ENCODE data around the gene SLC49A4. TPM values are rescaled to one million over a fixed set of nuclear protein-coding genes. Genes with fewer than 3 reads are reported as not detected.

Gene SLC49A4
- total RNA-seq, 1 donor from 2014 or later, result 15.7 TPM

DNA sequence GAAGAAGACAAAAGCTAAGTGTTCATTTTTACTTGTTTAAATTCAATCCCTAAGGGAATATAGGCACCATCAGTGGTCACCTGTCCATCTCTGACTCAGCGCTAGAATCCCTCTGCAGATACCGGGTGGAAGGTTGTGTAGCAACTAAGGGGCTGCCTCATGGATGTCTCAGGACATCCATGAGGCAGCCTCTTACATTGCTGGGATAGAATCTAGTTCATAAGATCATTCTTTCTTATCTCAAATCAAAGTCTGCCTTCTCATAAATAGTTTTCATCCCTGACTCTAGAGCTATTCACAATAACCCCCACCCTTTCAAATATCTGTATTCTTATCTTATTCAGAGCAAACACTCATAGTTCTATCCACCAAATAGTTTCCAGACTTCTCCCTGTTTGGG is 39.4 kb upstream of the SLC49A4 start:
- Histone ChIP-seq H3K4me3 (no peak overlapping the region), H3K4me1 (no peaks in the 10 kb centered on the region), H3K27ac (no peak overlapping the region), H3K9me3 (no peaks in the 10 kb centered on the region), H3K36me3 (peaks cover 0 to 9% of the 10 kb centered on the region in 2 donors), H3K27me3 (no peaks in the 10 kb centered on the region)
- TF ChIP-seq CTCF (IDR thresholded peaks at IDR 0.05) (no peak), POLR2AphosphoS5 (IDR thresholded peaks at IDR 0.05; ENCODE audit: insufficient read depth in 1 of 2, low read depth in 1 of 2) (no peak), POLR2A (IDR thresholded peaks at IDR 0.05) (no peak)
- no peak for DNase-seq (ENCODE audit: extremely low spot score in 2 of 2)
- intact Hi-C loops (cut with DNase I), result no loop called here

DNA sequence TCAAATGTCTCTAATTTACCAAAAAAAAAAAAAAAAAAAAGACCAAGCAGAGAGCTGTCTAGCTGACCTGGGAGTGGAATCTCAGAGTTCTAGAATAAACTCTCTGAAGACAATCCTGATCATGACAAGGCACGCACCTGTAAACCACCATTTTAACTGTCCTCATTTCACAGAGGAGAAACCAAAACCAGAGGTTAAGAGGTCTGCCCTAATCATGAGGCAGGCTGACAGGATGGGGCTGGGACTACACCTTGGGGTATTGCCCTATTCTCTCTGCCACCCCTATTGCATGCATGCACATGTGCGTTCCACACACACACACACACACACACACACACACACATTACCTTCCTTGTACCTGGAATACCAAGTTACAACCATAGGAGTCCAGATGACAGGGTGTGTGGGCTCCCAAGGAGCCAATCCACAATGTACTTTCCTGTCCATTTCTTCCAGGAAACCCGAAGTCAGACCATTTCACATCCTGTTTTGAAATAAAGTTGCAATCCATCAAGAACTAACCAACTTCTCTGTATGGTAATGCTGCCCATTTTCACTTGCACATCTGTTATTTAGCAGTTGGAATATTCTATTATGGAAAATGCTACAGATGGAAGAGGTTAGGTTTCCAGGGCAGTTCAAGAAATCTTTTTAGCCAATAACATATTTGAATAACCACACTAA is 35.9 kb upstream of the SLC49A4 start:
- no peak overlapping the region for H3K27ac ChIP-seq

GRCh38 chr3:122760453-122761271 is 34.2 kb upstream of the SLC49A4 start:
- TF ChIP-seq POLR2A (IDR thresholded peaks at IDR 0.05) (no peak), POLR2AphosphoS5 (IDR thresholded peaks at IDR 0.05; ENCODE audit: insufficient read depth in 1 of 2, low read depth in 1 of 2) (no peak), CTCF (IDR thresholded peaks at IDR 0.05) (no peak)
- intact Hi-C loops (cut with DNase I), result no loop called here
- no peak overlapping the region for H3K27ac ChIP-seq
- H3K9me3 ChIP-seq, result no peaks in the 10 kb centered on the region
- no peaks in the 10 kb centered on the region for H3K27me3 ChIP-seq
- H3K4me3 ChIP-seq, result no peak overlapping the region
- no peak for DNase-seq (ENCODE audit: extremely low spot score in 2 of 2)
- H3K4me1 ChIP-seq, result no peaks in the 10 kb centered on the region
- no peaks in the 10 kb centered on the region for H3K36me3 ChIP-seq

More for the DNA sequence above, 35.9 kb upstream of the SLC49A4 start:
- intact Hi-C loops (cut with DNase I), result no loop called here
- H3K9me3 ChIP-seq, result no peaks in the 10 kb centered on the region
- no peaks in the 10 kb centered on the region for H3K27me3 ChIP-seq
- H3K36me3 ChIP-seq, result peaks cover 0 to 9% of the 10 kb centered on the region in 2 donors
- TF ChIP-seq POLR2A (IDR thresholded peaks at IDR 0.05) (no peak), POLR2AphosphoS5 (IDR thresholded peaks at IDR 0.05; ENCODE audit: insufficient read depth in 1 of 2, low read depth in 1 of 2) (no peak), CTCF (IDR thresholded peaks at IDR 0.05) (no peak)
- no peak for DNase-seq (ENCODE audit: extremely low spot score in 2 of 2)
- H3K4me1 ChIP-seq, result no peaks in the 10 kb centered on the region
- no peak overlapping the region for H3K4me3 ChIP-seq

GRCh38 chr3:122766430-122766829 is 28.4 kb upstream of the SLC49A4 start:
- Histone ChIP-seq H3K27ac (no peak overlapping the region), H3K4me1 (no peaks in the 10 kb centered on the region), H3K27me3 (no peaks in the 10 kb centered on the region), H3K9me3 (no peaks in the 10 kb centered on the region), H3K36me3 (no peaks in the 10 kb centered on the region), H3K4me3 (no peak overlapping the region)
- intact Hi-C loops (cut with DNase I), result no loop called here
- DNase-seq (ENCODE audit: extremely low spot score in 2 of 2), result no peak
- TF ChIP-seq CTCF (IDR thresholded peaks at IDR 0.05), result no peak
- no peak for TF ChIP-seq POLR2AphosphoS5 (IDR thresholded peaks at IDR 0.05; ENCODE audit: insufficient read depth in 1 of 2, low read depth in 1 of 2)
- no peak for TF ChIP-seq POLR2A (IDR thresholded peaks at IDR 0.05)
